GM12878 (cell line): ENCODE results near the gene NECTIN1. TPM values are rescaled to one million over a fixed set of nuclear protein-coding genes. Genes with fewer than 3 reads are reported as not detected.

Source experiments
- CBFB ChIP-seq: IDR thresholded peaks from 2 replicates; pipeline ENCODE4 v1.6.1; 2016; ENCODE audit warnings: antibody characterized with exemption, low read depth
- CEBPB ChIP-seq, 2 experiments: fragments of 150-350 bp in 1 of 2; IDR thresholded peaks; 2 replicates each; pipeline ENCODE4 v1.6.1; 2012 to 2014; ENCODE audit warnings: low read depth in 2 of 2, low read length in 2 of 2, borderline replicate concordance in 1 of 2, inconsistent platforms in 1 of 2
- CEBPZ ChIP-seq: fragments of 150-350 bp; IDR thresholded peaks from 2 replicates; pipeline ENCODE4 v1.6.1; 2016; ENCODE audit warnings: low read depth, low read length
- ETV6 ChIP-seq, 2 experiments: fragments of 450-650 bp in 1 of 2; IDR thresholded peaks in 1 of 2; conservative IDR thresholded peaks in 1 of 2; 2 replicates each; pipeline ENCODE4 v1.6.1; 2014; ENCODE audit warnings: antibody characterized with exemption in 1 of 2, borderline replicate concordance in 1 of 2, low read depth in 1 of 2, mild to moderate bottlenecking in 1 of 2, moderate library complexity in 1 of 2
- EZH2 ChIP-seq: IDR thresholded peaks from 2 replicates; pipeline ENCODE4 v1.6.1; 2012; ENCODE audit warnings: low read depth, mild to moderate bottlenecking, control low read depth, inconsistent platforms, low read length, borderline replicate concordance; ENCODE audit not compliant: control insufficient read depth
- HDAC2 ChIP-seq: fragments of 200-600 bp; sonication (generic); IDR thresholded peaks from 2 replicates; pipeline ENCODE4 v1.6.1; 2017
- KLF5 ChIP-seq: fragments of 450-650 bp; IDR thresholded peaks from 2 replicates; pipeline ENCODE4 v1.6.1; 2014; ENCODE audit warnings: mild to moderate bottlenecking; ENCODE audit not compliant: partially characterized antibody
- MEF2B ChIP-seq: fragments of 450-650 bp; IDR thresholded peaks from 2 replicates; pipeline ENCODE4 v1.6.1; 2018; ENCODE audit warnings: mild to moderate bottlenecking, moderate library complexity; ENCODE audit not compliant: partially characterized antibody, poor library complexity, severe bottlenecking
- MLLT1 ChIP-seq: fragments of 450-650 bp; IDR thresholded peaks from 2 replicates; pipeline ENCODE4 v1.6.1; 2016; ENCODE audit warnings: mild to moderate bottlenecking
- MTA2 ChIP-seq: fragments of 450-650 bp; IDR thresholded peaks from 2 replicates; pipeline ENCODE4 v1.6.1; 2016; ENCODE audit warnings: low read depth, mild to moderate bottlenecking, moderate library complexity
- MYC ChIP-seq: IDR thresholded peaks from 2 replicates; pipeline ENCODE4 v1.6.1; 2011; ENCODE audit warnings: mild to moderate bottlenecking, low read length, moderate library complexity, inconsistent platforms; ENCODE audit not compliant: insufficient read depth, insufficient replicate concordance, insufficient read length, severe bottlenecking
- NFIC ChIP-seq: IDR thresholded peaks from 2 replicates; pipeline ENCODE4 v1.6.1; 2012; ENCODE audit warnings: low read depth, mild to moderate bottlenecking, inconsistent platforms, low read length, moderate library complexity
- NRF1 ChIP-seq: conservative IDR thresholded peaks from 2 replicates; pipeline ENCODE4 v1.6.1; 2011; ENCODE audit warnings: mild to moderate bottlenecking, low read depth, low read length, improper control_type of control experiment
- PML ChIP-seq: IDR thresholded peaks from 2 replicates; pipeline ENCODE4 v1.6.1; 2012; ENCODE audit warnings: low read length, inconsistent platforms
- RAD51 ChIP-seq: fragments of 450-650 bp; IDR thresholded peaks from 2 replicates; pipeline ENCODE4 v1.6.1; 2016; ENCODE audit warnings: moderate library complexity, mild to moderate bottlenecking, inconsistent platforms
- SKIL ChIP-seq: fragments of 450-650 bp; IDR thresholded peaks from 2 replicates; pipeline ENCODE4 v1.6.1; 2017; ENCODE audit warnings: mild to moderate bottlenecking, low read depth, inconsistent platforms; ENCODE audit not compliant: poor library complexity, severe bottlenecking
- WRNIP1 ChIP-seq: IDR thresholded peaks from 2 replicates; pipeline ENCODE4 v1.6.1; 2011; ENCODE audit warnings: low read depth, low read length, improper control_type of control experiment, borderline replicate concordance
- ZBTB4 ChIP-seq: fragments of 450-650 bp; formaldehyde crosslinking; IDR thresholded peaks from 2 replicates; pipeline ENCODE4 v1.4.0; 2022; ENCODE audit warnings: mild to moderate bottlenecking, moderate library complexity
- ZNF622 ChIP-seq: fragments of 450-650 bp; IDR thresholded peaks from 2 replicates; pipeline ENCODE4 v1.6.1; 2017; ENCODE audit warnings: mild to moderate bottlenecking, inconsistent platforms
- polyA plus RNA-seq, 11 experiments: library from polyadenylated mRNA; depleted of rRNA in 4 of 11; unstranded in 6 of 11; stranded (reverse) in 5 of 11; fragments of >200 nt; fragmentation: Nextera tagmentation in 4 of 11; fragmentation: Illumina TruSeq in 1 of 11; extraction: Ambion mirVana in 4 of 11; extraction: Trizol in 1 of 11; gene quantifications; 1 replicate in 1 of 11; 2 replicates in 10 of 11; pipeline versions ENCODE4 v1.2.1 to v1.2.3, GENCODE V29; 2011 to 2016; ENCODE audit warnings: inconsistent platforms in 2 of 11, missing spikeins in 2 of 11, low read depth in 1 of 11
- total RNA-seq, 4 experiments: library from RNA; depleted of rRNA in 3 of 4; stranded (reverse); fragments of >200 nt in 3 of 4; fragmentation: Illumina TruSeq in 1 of 4; extraction: Trizol in 1 of 4; gene quantifications; 2 replicates each; pipeline versions ENCODE4 v1.2.1 to v1.2.3, GENCODE V29; 2013 to 2021

Gene NECTIN1
- total and polyA plus RNA-seq, 10 of the 15 experiments (the other 5 are each of a cell fraction or from before 2014, with no cell fraction given) = 0.97 to 9.2 (median 2.3) TPM

- TF ChIP-seq NFIC (peak; percentile 72; the same call in 1 of the 2 replicates), MYC (no peak), ETV6 (conservative IDR thresholded peaks at IDR 0.05 in 1 of 2, IDR thresholded peaks at IDR 0.05 in 1 of 2; ENCODE audit: borderline replicate concordance in 1 of 2, low read depth in 1 of 2) (peak in 1 of 2 experiments; percentile 67; a peak in 1 of 4 replicates), MEF2B (peak; percentile 91), MLLT1 (peak; percentile 90), CEBPB (IDR thresholded peaks at IDR 0.05; ENCODE audit: borderline replicate concordance in 1 of 2, low read depth in 2 of 2, low read length in 2 of 2) (peak in 1 of 2 experiments; percentile 26; a peak in 1 of 4 replicates), NRF1 (no peak), CEBPZ (no peak), KLF5 (peak; percentile 87), RAD51 (peak; percentile 77), CBFB (peak; percentile 51; the same call in 1 of the 2 replicates), SKIL (peak; percentile 98), ZNF622 (no peak), WRNIP1 (no peak), MTA2 (peak; percentile 94), EZH2 (no peak), PML (no peak; the same call in 1 of the 2 replicates), HDAC2 (no peak), ZBTB4 (CRISPR knock-in tag) (no peak)
Measured at GRCh38 chr11:119673759-119674336, 55.2 kb downstream of the NECTIN1 start (continued).
